ENCODE measurements around the gene CRYZ.

CRYZ gene

DNA sequence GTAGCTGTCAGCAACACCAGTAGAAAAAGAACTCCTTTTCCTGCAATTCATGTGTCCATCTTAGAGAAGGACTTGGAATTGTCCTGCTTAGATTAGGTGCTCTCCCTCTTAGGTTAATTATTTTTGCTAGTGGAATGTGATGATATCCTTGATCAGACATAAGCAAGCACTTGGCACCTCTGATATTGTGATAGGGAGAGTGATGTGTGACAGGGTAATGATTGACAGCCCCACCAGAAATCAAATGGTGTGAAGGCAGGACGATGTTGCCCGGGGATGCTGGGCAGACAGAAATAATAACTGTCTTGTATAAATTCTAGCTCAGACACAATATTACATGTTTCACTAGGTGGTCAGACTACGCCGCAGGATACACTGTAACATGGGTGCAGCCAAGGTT lies 4.5 kb upstream of the CRYZ start:
- TF ChIP-seq FOXP2 (optimal IDR thresholded peaks at IDR 0.05; ENCODE audit: borderline replicate concordance, extremely low read depth, extremely low read length, insufficient read depth) = no peak
- TF ChIP-seq SIN3A (IDR thresholded peaks at IDR 0.05; ENCODE audit: borderline replicate concordance, insufficient read depth, low read length) = no peak
- no peak for TF ChIP-seq POLR2AphosphoS5 (IDR thresholded peaks at IDR 0.05; ENCODE audit: low read depth, low read length)
- TF ChIP-seq TAF1 (IDR thresholded peaks at IDR 0.05; ENCODE audit: borderline replicate concordance, insufficient read depth, low read length) = no peak
- TF ChIP-seq, protein P1, sequence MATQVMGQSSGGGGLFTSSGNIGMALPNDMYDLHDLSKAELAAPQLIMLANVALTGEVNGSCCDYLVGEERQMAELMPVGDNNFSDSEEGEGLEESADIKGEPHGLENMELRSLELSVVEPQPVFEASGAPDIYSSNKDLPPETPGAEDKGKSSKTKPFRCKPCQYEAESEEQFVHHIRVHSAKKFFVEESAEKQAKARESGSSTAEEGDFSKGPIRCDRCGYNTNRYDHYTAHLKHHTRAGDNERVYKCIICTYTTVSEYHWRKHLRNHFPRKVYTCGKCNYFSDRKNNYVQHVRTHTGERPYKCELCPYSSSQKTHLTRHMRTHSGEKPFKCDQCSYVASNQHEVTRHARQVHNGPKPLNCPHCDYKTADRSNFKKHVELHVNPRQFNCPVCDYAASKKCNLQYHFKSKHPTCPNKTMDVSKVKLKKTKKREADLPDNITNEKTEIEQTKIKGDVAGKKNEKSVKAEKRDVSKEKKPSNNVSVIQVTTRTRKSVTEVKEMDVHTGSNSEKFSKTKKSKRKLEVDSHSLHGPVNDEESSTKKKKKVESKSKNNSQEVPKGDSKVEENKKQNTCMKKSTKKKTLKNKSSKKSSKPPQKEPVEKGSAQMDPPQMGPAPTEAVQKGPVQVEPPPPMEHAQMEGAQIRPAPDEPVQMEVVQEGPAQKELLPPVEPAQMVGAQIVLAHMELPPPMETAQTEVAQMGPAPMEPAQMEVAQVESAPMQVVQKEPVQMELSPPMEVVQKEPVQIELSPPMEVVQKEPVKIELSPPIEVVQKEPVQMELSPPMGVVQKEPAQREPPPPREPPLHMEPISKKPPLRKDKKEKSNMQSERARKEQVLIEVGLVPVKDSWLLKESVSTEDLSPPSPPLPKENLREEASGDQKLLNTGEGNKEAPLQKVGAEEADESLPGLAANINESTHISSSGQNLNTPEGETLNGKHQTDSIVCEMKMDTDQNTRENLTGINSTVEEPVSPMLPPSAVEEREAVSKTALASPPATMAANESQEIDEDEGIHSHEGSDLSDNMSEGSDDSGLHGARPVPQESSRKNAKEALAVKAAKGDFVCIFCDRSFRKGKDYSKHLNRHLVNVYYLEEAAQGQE (IDR thresholded peaks at IDR 0.05; ENCODE audit: insufficient read depth in 1 of 2, low read depth in 2 of 2, low read length in 2 of 2) = no peak

GRCh38 chr1:74733604-74734484 lies 994 bp upstream of the CRYZ start:
- TF ChIP-seq TAF1 (IDR thresholded peaks at IDR 0.05; ENCODE audit: borderline replicate concordance, insufficient read depth, low read length) (no peak), POLR2AphosphoS5 (IDR thresholded peaks at IDR 0.05; ENCODE audit: low read depth, low read length) (no peak; the same call in 1 of the 2 replicates), SIN3A (IDR thresholded peaks at IDR 0.05; ENCODE audit: borderline replicate concordance, insufficient read depth, low read length) (no peak), FOXP2 (optimal IDR thresholded peaks at IDR 0.05; ENCODE audit: borderline replicate concordance, extremely low read depth, extremely low read length, insufficient read depth) (no peak)
- TF ChIP-seq, protein P1 (IDR thresholded peaks at IDR 0.05; ENCODE audit: insufficient read depth in 1 of 2, low read depth in 2 of 2, low read length in 2 of 2) = no peak

GRCh38 chr1:74731399-74732052 lies 1.3 kb downstream of the CRYZ start:
- TF ChIP-seq POLR2AphosphoS5 (IDR thresholded peaks at IDR 0.05; ENCODE audit: low read depth, low read length) (no peak), TAF1 (IDR thresholded peaks at IDR 0.05; ENCODE audit: borderline replicate concordance, insufficient read depth, low read length) (no peak), FOXP2 (optimal IDR thresholded peaks at IDR 0.05; ENCODE audit: borderline replicate concordance, extremely low read depth, extremely low read length, insufficient read depth) (no peak), SIN3A (IDR thresholded peaks at IDR 0.05; ENCODE audit: borderline replicate concordance, insufficient read depth, low read length) (no peak)
- TF ChIP-seq, protein P1 (IDR thresholded peaks at IDR 0.05; ENCODE audit: insufficient read depth in 1 of 2, low read depth in 2 of 2, low read length in 2 of 2) = no peak

DNA sequence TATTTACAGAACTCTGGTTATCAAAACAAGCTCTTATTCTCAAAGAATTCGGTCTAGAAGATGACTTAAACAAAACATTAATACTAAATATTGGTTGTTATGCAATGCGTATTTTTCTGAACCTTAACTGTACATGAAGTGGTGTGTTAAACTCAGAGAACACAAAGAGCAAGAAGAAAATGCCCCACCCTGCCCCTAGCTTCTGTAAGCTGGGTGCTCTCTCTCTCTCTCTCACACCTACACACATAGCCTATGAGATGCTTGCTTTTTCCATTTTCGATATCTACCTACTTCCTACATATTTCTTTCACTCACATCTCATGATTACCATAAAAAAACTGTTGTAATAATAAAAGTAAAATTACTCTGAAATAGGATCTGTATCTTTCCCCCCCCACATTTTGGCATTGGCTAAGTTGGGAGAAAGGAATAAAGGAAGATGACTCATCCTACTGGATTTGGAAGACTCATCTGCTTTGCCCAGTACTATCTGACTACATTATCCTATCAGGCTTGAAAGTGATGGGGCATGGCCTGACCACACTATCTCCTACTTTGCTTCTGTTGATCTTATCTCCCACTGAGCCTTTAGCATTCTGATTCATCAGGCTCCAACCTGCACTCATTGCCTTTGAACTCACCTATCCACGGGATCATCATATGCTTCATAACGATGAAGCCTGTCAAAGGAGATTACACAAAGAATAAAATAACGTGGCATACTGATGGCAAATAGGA lies 2.9 kb downstream of the CRYZ start:
- no peak for TF ChIP-seq TAF1 (IDR thresholded peaks at IDR 0.05; ENCODE audit: borderline replicate concordance, insufficient read depth, low read length)
- TF ChIP-seq POLR2AphosphoS5 (IDR thresholded peaks at IDR 0.05; ENCODE audit: low read depth, low read length) = no peak
- TF ChIP-seq FOXP2 (optimal IDR thresholded peaks at IDR 0.05; ENCODE audit: borderline replicate concordance, extremely low read depth, extremely low read length, insufficient read depth) = no peak
- TF ChIP-seq SIN3A (IDR thresholded peaks at IDR 0.05; ENCODE audit: borderline replicate concordance, insufficient read depth, low read length) = no peak
- TF ChIP-seq, protein P1 (IDR thresholded peaks at IDR 0.05; ENCODE audit: insufficient read depth in 1 of 2, low read depth in 2 of 2, low read length in 2 of 2) = no peak

All from PFSK-1 (cell line).